Measurements from ENCODE around the gene PRKD1.

DNA sequence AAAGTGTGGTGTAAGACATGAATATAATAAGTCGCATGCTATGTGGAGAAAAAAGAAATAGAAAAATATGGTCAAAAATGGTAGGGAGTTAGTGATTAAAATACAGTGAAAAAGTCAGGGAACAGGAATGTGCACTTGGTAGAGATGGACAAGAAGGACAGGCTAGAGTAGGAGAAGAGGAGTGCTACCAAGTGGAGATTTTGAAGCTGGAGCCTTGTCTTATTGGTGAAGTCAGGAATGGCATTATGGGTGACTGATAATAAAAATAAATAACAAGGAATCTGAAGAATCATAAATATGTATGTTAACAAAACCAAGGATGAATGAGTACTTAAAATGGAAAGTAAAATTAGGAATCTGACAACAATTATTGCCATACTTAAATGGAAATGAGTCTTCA lies 204.8 kb downstream of the PRKD1 start:
- TF ChIP-seq, protein P1, sequence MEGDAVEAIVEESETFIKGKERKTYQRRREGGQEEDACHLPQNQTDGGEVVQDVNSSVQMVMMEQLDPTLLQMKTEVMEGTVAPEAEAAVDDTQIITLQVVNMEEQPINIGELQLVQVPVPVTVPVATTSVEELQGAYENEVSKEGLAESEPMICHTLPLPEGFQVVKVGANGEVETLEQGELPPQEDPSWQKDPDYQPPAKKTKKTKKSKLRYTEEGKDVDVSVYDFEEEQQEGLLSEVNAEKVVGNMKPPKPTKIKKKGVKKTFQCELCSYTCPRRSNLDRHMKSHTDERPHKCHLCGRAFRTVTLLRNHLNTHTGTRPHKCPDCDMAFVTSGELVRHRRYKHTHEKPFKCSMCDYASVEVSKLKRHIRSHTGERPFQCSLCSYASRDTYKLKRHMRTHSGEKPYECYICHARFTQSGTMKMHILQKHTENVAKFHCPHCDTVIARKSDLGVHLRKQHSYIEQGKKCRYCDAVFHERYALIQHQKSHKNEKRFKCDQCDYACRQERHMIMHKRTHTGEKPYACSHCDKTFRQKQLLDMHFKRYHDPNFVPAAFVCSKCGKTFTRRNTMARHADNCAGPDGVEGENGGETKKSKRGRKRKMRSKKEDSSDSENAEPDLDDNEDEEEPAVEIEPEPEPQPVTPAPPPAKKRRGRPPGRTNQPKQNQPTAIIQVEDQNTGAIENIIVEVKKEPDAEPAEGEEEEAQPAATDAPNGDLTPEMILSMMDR (IDR thresholded peaks at IDR 0.05; ENCODE audit: borderline replicate concordance, extremely low read depth, low read length, poor library complexity, severe bottlenecking) = no peak
- no peak for TF ChIP-seq EZH2 (IDR thresholded peaks at IDR 0.05; ENCODE audit: borderline replicate concordance, low read depth, low read length, severe bottlenecking)

Measured in DND-41 (cell line).